GM18909 (cell line): Measurements from ENCODE around the gene POLG.

Experiments
- ATAC-seq: cut with Tn5 transposase; IDR thresholded peaks from one replicate; pipeline ENCODE4 v1.9.1; 2021; ENCODE audit warnings: mild to moderate bottlenecking; ENCODE audit not compliant: unreplicated experiment, poor library complexity

POLG gene

GRCh38 chr15:89370978-89371227 lies 36.3 kb upstream of the POLG start:
- no peak for ATAC-seq

DNA sequence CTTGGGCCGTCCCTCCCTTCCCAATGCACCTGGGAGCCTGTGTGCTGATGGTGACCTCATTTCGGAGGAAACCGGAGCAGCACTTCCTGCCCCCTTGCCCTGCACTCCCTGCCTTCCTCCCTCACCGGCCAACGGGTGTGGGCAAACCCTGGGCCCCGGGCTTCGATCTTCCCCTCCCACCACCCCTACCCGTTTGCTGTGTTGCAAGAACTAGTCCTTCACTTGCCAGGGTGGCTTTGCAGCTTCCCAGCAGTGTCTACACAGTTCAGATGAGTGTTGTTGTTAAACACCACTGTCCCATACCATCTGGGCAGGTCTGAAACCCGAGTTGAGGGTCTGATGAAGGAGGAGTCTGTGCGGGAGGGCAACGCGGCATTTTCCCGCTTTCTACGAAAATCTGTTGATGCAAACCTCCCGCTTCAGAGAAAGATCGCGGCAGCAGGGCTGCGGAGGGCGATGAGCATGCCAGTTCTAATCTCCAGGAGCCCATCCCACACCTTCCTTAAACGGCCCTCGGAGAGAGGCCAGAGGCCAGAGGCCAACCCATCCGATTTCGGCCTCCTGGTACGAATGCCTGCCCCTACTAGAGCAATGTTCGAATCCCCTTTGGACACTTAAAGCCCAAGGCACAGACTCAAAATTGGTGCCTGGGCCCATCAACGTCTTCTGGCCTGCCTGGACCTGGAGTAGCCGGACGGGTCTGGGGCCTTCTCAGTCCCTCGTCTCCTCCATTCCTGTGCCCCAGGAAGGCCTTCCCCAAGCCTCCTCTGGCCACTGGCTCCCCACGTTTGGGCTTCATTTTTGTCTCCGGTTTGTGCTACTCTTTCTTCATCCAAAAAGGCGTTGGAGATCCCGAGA lies 35.7 kb upstream of the POLG start:
- no peak for ATAC-seq

- ATAC-seq = no peak
These were observed 34.8 kb upstream of the POLG start for GRCh38 chr15:89369341-89369947.

DNA sequence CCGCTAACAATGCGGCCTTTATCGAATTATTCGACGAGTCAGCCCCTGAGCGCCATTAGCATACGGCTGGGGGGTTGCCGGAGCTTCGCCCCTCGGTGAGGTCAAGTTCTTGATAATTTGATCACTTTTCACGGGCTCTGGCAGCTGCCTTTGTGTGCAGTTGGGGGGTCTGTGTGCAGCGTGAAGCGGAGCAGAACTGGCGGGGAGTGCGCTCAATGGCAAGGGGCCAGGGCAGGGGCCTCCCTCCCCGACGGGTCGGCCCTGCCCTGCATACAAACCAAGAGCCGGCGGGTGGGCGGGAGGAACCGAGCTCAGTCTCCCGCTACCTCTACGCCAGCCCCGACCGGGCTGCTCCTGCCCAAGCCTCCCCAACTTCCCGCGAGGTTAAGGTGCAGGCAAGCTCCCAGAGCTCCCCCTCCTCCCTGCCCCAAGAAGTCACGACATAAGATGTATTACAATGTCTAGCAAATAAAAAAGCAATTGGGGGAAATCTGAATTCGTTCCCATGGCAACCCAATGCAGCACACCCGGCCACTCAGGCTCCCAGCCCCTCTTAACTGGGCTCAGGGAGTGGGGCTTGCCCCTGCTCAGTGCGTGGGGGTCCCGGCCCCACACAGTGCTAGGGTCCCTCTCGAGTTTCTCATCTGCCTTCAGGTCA lies 34.1 kb upstream of the POLG start:
- no peak for ATAC-seq

DNA sequence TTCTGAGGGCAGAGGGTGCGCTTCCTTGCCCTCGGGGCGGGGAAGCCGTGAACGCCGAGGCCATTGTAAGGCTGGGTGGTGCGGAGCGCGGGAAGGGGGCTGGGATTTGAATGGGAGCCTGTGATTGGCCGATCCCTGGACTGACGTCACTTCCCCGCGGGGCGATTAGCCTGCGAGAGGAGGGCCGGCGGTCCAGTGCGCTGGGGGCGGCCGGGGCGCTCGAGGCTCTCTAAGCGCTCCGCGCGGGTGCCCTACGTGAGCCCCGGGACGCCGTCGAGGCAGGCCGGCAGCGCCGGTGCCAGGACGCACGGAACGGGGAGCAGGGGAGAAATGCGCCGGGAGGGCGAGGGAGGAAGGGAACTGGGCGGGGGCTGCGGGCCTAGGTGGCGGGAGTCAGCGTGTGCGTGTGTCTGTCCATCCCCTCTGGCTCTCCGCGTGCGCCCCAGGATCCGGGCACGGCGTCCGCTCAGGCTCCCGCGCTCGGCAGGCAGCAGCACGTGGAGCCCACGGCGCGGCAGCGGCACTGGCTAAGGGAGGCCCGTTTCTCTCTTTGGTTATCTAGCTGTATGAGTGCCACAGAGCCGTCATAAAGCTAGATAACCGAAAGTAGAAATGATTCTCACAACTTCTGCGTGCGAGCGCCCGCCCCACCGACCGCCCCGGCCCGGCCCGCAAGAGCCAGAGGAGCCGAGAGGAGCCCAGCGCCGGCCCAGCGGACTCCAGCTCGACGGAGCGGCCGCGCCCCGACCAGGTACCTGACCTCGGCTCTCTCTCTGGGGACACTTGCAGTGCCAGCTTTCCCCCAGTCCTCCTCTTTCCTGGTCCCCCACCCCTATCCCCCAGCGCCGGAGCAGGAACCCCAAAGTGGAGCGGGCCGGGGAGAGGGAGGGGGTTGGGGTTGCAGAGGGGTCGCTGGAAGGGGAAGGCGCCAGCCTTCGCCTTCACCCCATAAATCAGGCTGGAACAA lies 33.1 kb upstream of the POLG start:
- ATAC-seq = no peak

- no peak for ATAC-seq
These were observed 32.2 kb upstream of the POLG start for GRCh38 chr15:89366656-89367393.

- no peak for ATAC-seq
These were observed 30.9 kb upstream of the POLG start for GRCh38 chr15:89365462-89366065.

DNA sequence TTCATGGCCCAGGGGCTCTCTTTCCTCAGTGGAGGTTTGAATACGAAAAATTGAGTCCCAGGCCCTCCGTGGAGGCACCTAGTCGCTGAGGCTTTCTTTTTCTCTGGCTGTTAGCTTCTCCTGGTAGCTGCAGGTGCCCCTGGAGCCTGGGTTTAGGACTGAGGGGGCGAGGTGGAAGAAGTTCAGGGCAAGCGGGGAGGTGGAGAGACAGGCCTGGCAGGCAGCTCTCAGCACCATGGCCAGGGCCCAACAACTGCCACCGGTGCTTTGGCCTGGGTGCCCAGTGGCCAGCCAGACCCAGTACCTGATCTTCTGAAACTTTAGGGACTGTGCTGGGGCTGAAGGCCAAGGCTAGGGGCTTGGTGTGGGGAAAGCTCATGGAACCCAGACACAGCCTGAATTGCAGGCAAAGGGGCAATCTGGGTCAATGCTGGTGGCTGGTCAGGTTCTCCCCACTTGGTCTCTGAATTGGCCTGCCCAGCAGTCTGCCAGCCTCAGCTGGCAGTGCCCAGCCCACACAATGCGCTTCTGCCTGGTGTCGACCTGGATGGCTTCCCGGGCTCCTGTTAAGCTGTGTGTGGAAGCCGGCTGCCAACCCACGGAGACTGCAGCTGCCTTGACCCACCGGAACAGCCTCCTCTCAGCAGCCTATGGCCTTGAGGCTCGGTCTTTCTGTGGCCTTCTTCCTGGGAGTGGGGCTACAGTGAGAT lies 30.3 kb upstream of the POLG start:
- ATAC-seq = no peak

DNA sequence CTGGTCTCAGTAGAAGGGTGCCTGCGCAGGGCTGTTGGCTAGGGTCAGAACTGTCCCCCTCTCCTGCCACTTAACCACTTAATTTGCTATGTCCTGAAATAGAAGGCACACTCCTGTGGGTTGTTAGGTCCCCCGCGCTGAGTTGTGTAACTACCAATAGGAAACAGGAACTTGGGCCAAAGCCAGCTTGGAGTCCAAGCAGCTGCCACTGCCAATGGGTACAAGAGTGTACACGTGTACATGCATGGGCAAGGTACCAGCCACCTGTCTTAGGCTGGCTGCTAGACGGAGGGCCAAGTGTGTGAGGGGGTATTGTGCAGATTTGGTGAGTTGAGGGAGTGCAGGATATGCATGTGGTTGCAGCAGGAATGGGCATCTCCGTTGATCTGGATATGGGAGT lies 29.7 kb upstream of the POLG start:
- ATAC-seq = no peak

- no peak for ATAC-seq
These were observed 29.1 kb upstream of the POLG start for GRCh38 chr15:89363770-89364169.

DNA sequence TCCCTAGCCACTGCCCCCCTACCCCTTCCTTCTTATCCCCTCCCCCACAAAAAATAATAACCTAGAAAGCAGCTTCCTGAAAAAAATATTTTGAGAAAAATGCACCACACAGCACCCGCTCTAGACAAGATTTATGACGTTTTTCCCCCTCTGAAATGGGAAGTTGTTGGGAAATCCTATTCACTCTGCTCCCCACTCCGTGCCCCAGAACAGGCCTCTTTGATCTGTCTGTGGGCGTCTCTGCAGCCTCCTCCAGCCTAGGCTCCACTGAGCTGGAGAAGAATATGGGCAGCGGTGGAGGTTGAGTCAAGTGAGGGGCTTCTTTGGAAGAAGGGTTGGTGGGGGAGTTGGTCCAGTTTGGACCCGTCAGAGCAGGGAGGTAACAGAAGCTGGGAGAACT lies 28.5 kb upstream of the POLG start:
- ATAC-seq = no peak

DNA sequence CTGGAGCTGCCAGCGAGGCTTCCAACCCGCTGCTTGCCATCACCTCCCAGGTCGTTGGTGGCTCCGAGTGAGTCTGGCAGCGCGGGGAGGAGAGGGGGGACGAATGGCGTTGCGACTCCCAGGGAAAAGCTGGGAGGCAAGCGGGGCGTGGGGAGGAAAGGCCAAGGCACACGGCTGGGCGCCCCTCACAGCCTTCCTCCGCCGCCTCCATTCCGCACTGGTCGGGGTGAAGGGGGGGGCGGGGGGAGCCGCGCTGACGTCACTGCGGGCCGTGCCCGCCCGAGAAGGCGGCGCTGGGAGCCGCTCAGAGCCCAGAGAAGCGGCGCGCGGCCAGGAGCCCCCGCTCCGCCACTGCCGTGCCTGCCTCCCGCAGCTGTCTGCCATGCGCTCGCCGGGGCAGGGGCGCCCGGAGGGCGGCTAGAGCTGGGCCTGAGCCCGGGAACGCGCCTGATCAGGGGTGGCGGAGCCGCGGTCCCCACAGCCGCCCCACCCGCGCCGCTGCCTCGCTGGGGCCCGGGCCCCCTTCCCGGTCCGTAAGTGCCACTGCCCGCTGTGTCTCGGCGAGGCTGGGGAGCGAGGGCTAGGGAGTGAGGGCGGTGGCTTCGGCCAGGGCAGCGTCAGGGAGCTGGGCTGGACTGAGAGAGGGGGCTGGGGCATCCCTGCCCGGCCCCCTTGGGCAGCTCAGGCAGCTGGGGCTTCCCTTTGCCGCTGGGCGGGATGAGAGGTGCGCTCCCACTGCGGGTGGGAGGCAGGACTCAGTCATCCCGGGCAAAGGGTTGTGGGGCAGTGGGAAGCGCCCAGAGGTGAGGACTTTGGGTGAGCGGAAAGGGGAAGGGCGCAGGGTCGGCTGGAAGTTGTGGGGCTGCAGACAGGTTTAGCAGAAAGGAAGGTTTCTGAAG lies 27.8 kb upstream of the POLG start:
- no peak for ATAC-seq

DNA sequence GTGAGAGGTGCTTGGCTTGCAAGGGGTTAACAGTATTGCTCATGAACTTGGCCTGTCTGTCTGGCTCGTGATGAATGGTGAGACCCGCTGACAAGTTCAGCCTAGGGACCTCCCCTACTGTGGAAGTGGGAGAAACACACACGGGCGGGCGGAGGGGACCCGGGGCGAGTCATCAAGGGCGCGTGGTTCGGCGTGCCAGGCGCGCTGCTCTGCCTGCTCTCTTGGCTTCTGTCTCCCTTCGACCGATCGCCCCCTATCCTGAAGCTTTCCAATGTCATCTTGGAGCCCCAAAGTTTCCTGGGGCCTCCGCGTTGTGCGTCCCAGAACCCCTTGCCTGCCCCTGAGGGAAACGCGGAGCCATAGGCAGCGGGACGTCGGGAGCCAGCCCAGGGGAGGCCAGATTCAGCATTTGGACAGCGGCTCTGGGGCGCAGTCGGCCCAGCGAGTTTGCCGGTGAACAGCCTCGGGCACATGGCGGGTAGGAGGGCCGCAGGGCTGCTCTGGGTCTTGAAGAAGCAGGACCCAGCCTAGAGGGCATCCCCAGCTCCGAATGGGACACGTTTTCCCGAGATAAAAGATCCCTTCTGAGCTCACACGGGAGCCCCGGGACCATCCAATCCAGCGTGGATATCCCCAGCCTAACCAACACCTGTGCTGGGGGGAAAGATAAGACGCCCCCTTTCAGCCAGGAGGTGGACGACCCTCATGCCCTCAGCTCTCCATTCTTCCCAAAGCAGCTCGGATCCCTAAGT lies 27.0 kb upstream of the POLG start:
- ATAC-seq = no peak

- no peak for ATAC-seq
These were observed 25.8 kb upstream of the POLG start for GRCh38 chr15:89360294-89360971.

- ATAC-seq = no peak
These were observed 25.1 kb upstream of the POLG start for GRCh38 chr15:89359471-89360293.
